DND-41 (cell line): ENCODE measurements around the gene NAA35.

Source experiments
- CTCF ChIP-seq: IDR thresholded peaks from 2 replicates; pipeline ENCODE4 v1.5.1; 2012; ENCODE audit warnings: borderline replicate concordance, low read length, moderate library complexity, mild to moderate bottlenecking; ENCODE audit not compliant: poor library complexity, severe bottlenecking; ENCODE audit errors: extremely low read depth
- EZH2 ChIP-seq: IDR thresholded peaks from 3 replicates; pipeline ENCODE4 v1.6.1; 2012; ENCODE audit warnings: borderline replicate concordance, low read depth, mild to moderate bottlenecking, moderate library complexity, low read length, inconsistent platforms; ENCODE audit not compliant: severe bottlenecking

- TF ChIP-seq CTCF (no peak), EZH2 (no peak)
Observed at GRCh38 chr9:85914108-85914507, 26.8 kb upstream of the NAA35 start.
